ENCODE data around the gene ZNF138.

GRCh38 chr7:64774204-64774842 is 19.9 kb upstream of the ZNF138 start:
- no peak for TF ChIP-seq POLR2A (IDR thresholded peaks at IDR 0.05)
- no peak for TF ChIP-seq CTCF (IDR thresholded peaks at IDR 0.05)

All from Peyer's patch (tissue), 4 donors.